SK-MEL-5 (cell line): ENCODE measurements around the gene COPS9. TPM values are rescaled to one million over a fixed set of nuclear protein-coding genes. Genes with fewer than 3 reads are reported as not detected.

ENCODE experiments used
- DNase-seq: peaks from one replicate; pipeline ENCODE4 v3.0.0-alpha.2; 2016; ENCODE audit warnings: low read depth, low spot score
- in situ Hi-C: cut with HindIII; loops from 2 replicates; pipeline ENCODE4 v1.10.0; 2016; ENCODE audit warnings: low sequenced_read_pairs, high pct_unique_total_duplicates, low pct_unique_long_range_greater_than_20kb
- polyA plus RNA-seq, 2 experiments: library from polyadenylated mRNA; depleted of rRNA; stranded (reverse); fragments of >200 nt; gene quantifications; 2 replicates each; pipeline ENCODE4 v1.2.3, GENCODE V29; 2015
- total RNA-seq: library from RNA; depleted of rRNA; stranded (reverse); fragments of >200 nt; shearing (Covaris generic); gene quantifications from 2 replicates; pipeline ENCODE4 v1.2.3, GENCODE V29; 2014; rRNA removed

Gene COPS9
- 131 and 149 TPM in 2 replicates for total RNA-seq
- polyA plus RNA-seq (2015; cell fraction: cytosol; rRNA removed) = 136 and 228 TPM in 2 replicates
- polyA plus RNA-seq (2015; cell fraction: nucleus; rRNA removed) = 25.8 and 27.7 TPM in 2 replicates

- peak; percentile 78 for DNase-seq
- in situ Hi-C loops = no loop called here
Observed at GRCh38 chr2:240136013-240136670, at the start of gene COPS9. TSS of gene COPS9 (minus strand) at chr2:240136305. CDS start at chr2:240136284, 21 bp downstream.

GRCh38 chr2:240184656-240185055 is 48.6 kb upstream of the COPS9 start:
- in situ Hi-C loops = no loop called here
- DNase-seq = no peak

GRCh38 chr2:240183875-240184590 is 47.9 kb upstream of the COPS9 start:
- in situ Hi-C loops = no loop called here

GRCh38 chr2:240183006-240183874 is 47.1 kb upstream of the COPS9 start:
- in situ Hi-C loops = no loop called here
- DNase-seq = no peak

More at GRCh38 chr2:240183875-240184590, 47.9 kb upstream of the COPS9 start:
- DNase-seq = no peak

- in situ Hi-C loops = no loop called here
- DNase-seq = no peak
Observed at GRCh38 chr2:240182476-240182875, 46.4 kb upstream of the COPS9 start.

- no peak for DNase-seq
- in situ Hi-C loops = no loop called here
Observed at GRCh38 chr2:240182001-240182400, 45.9 kb upstream of the COPS9 start.

GRCh38 chr2:240179941-240180666 is 44.0 kb upstream of the COPS9 start:
- no peak for DNase-seq

GRCh38 chr2:240179186-240179815 is 43.2 kb upstream of the COPS9 start:
- in situ Hi-C loops = no loop called here
- no peak for DNase-seq

More at GRCh38 chr2:240179941-240180666, 44.0 kb upstream of the COPS9 start:
- in situ Hi-C loops = no loop called here

GRCh38 chr2:240178564-240178963 is 42.5 kb upstream of the COPS9 start:
- in situ Hi-C loops = no loop called here
- DNase-seq = no peak

- no peak for DNase-seq
- in situ Hi-C loops = no loop called here
Observed at GRCh38 chr2:240174496-240174895, 38.4 kb upstream of the COPS9 start.

GRCh38 chr2:240172071-240172895 is 36.2 kb upstream of the COPS9 start:
- DNase-seq = no peak
- in situ Hi-C loops = no loop called here

GRCh38 chr2:240170883-240171282 is 34.8 kb upstream of the COPS9 start:
- in situ Hi-C loops = no loop called here
- no peak for DNase-seq

- no peak for DNase-seq
- in situ Hi-C loops = no loop called here
Observed at GRCh38 chr2:240170354-240170735, 34.2 kb upstream of the COPS9 start.

GRCh38 chr2:240169486-240170353 is 33.6 kb upstream of the COPS9 start:
- DNase-seq = no peak
- in situ Hi-C loops = no loop called here

GRCh38 chr2:240168546-240169361 is 32.6 kb upstream of the COPS9 start:
- in situ Hi-C loops = no loop called here
- no peak for DNase-seq
